NCI-H1694 (cell line): ENCODE results near the gene HOXD13.
A peak's percentile ranks its signal among the peaks of the same experiment; 100 is the strongest.

Experiments
- DNase-seq: peaks from one replicate; lab custom pipeline; 2025; lab: John Stamatoyannopoulos, UW

HOXD13 gene

DNA sequence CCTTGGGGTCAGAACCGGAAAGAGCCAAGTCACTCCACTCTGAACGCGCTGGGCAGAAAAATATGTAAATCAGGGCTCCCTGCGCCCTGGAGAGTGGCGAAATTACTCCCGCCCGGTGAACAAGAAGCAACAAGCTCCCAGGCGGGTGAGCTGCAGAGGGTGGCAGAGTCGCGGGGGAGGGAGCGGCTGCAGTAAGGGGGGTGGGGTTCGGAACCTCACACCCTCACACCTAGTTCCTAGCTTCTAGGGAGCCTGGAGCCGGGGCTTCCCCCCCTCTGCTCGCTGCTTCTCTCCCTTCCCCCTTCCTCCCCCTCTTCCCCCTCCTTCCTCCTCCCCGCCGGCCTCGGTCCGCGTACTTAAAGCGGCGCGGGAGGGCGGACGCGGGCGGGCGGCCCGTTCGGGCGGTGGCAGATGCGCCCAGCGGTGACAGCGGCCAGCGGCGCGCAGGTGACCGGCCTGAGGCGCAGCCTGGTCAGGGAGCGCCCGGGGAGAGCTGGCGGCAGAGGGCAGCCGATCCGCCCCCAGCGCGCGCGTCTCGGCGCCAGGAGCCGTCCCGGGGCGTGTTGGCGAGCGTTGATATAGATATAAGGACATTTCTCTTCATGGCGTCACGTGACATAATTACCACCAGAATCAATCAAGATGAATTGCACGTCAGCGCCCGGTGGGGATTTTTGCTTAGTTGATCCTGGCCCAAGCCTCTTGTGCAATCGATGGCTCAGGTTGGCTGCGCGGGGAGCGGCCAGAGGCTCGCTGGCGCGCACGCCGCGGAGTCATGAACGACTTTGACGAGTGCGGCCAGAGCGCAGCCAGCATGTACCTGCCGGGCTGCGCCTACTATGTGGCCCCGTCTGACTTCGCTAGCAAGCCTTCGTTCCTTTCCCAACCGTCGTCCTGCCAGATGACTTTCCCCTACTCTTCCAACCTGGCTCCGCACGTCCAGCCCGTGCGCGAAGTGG lies 14.3 kb downstream of the HOXD13 start, which contains the start of gene HOXD11:
Gene HOXD11, plus strand, starts transcription at position 700 of the 959 bp plus-strand sequence. Its CDS starts 76 bp downstream, at position 776.
- DNase-seq: peak; percentile 21

DNA sequence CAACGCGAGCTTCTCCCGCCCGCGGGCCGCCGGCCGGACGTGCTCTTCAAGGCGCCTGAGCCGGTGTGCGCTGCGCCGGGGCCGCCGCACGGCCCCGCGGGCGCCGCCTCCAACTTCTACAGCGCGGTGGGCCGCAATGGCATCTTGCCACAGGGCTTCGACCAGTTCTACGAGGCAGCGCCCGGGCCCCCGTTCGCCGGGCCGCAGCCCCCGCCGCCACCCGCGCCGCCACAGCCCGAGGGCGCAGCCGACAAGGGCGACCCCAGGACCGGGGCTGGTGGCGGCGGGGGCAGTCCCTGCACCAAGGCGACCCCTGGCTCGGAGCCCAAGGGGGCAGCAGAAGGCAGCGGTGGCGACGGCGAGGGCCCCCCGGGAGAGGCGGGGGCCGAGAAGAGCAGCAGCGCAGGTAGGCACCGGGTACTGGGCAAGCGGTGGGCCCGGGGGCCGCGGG lies 15.2 kb downstream of the HOXD13 start:
- DNase-seq: no peak

DNA sequence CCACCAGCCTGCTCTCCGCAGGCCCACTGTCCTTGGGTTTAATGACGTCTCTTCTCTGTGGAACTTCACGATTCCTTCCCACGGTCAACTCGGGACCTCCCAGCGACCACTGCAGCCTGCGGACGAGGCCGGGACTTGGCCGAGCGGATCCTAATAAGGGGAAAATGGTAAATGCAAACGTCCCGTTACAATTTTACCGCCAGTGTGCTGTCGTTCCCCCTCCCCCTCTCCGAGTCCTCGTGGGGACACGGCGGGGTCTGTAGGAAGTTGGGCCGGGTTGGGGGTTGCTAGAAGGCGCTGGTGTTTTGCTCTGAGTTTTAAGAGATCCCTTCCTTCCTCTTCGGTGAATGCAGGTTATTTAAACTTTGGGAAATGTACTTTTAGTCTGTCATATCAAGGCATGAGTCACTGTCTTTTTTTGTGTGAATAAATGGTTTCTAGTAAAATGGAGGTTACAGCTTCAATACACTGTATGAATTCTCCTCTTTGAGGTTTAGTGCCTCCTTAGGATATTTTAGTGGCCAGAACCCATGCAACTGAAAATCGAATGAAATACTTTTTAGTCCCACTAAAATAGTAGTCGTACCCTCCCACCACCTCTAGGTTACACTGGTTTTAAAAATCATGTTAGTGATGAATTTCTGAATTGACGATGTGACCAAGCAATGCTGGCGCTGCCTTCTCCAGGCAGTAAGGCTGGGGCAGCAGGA lies 16.8 kb downstream of the HOXD13 start:
- no peak for DNase-seq

DNA sequence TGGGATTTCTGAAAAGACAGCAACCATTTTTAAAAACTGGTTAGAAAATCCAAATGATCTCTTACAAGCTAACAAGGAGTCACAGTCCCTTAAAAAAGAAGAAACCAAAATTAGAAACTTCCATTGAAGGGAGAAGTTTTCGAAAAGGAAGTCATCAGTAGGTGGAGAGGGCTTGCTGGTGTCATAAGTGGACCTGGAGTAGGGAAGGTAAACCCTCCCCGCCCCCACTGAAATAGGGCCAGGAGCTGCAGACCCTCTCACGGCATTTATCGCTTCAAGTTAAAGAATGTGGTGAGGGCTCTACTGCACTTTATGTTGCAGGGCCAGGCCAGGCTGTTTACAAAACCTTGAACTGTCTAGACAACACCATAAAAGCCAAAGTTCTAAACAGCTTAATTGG lies 17.4 kb downstream of the HOXD13 start:
- DNase-seq: no peak

DNA sequence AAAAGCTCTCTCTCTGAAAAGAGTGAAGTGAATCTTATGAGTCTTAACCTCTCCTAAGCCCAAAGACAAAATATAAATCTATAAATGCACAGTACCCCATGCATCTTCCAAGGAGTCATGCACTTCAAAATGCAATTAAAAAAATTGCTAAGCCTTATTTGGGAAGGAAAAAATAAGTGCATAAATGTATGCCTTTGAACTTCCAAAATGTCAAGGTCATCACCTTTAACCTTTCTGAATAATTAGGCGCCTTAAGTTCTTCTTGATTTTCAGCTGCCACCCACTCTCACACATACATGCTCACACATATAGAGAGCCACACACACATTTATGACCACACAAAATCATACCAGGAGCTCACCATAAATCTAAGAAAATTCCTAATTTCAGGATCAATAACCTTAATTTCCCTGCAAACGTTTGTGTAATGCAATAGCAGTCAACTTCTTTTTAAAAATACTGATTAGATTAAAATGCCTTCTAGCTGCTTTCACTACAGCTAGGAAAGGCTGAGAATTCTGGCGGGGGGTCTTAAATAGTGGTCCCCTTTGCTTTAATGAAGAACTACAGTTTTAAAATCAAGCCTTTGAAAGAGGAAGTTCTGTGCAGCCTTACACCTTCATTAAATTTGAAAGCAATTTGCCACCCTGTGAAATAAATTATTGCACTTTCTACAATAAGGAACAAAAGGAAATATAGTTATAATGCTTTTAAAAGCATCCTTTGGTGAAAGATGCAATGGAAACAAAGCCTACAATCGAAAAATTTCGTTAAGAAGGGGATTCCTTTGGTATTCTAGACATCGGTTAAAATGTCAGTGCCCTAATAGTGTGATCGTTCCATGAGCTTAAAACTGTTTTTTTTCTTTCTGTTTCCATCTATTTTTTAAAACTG lies 18.1 kb downstream of the HOXD13 start:
- no peak for DNase-seq

DNA sequence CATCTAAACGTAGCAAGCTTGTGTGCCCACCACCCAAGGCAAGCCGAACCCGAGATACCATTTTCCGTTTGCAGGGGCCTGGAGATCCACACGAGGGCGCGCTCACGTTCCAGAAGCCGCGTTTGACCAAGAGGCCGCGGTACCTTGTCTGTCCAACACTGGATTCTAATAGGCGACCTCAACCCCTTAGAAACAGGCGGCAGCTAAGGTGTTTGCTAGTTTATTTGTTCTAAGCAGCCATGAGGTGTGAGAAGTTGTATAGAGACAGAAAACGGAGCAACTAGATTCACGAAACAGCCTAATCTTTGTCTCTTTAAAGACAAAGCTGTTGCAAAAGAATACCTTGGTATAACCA lies 18.8 kb downstream of the HOXD13 start:
- peak; percentile 27 for DNase-seq

DNA sequence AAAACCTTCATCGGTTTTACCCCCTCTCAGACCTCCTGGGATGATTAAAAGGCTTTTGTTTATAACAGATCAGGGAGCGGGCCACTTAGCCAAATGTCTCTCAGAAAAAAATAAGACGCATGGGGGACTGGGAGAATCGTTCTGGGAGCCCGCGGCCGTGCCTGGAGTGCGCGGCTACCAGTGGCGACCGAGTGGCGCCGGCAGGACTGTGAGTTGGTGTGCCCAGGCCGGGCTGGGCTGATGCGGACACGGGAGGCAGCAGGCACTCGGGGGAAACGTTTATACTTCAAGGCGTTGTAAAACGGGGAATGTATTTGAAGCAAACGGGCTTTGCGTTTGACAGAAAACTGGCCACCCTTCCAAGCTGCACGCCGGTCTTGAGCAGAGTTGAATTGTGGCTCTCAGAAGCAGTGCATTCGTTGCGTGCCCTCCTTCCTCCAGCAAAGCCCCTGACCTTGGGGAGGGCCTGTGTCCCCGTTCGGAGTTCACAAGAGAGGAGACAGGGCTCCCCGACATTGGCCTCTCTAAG lies 19.4 kb downstream of the HOXD13 start:
- no peak for DNase-seq

DNA sequence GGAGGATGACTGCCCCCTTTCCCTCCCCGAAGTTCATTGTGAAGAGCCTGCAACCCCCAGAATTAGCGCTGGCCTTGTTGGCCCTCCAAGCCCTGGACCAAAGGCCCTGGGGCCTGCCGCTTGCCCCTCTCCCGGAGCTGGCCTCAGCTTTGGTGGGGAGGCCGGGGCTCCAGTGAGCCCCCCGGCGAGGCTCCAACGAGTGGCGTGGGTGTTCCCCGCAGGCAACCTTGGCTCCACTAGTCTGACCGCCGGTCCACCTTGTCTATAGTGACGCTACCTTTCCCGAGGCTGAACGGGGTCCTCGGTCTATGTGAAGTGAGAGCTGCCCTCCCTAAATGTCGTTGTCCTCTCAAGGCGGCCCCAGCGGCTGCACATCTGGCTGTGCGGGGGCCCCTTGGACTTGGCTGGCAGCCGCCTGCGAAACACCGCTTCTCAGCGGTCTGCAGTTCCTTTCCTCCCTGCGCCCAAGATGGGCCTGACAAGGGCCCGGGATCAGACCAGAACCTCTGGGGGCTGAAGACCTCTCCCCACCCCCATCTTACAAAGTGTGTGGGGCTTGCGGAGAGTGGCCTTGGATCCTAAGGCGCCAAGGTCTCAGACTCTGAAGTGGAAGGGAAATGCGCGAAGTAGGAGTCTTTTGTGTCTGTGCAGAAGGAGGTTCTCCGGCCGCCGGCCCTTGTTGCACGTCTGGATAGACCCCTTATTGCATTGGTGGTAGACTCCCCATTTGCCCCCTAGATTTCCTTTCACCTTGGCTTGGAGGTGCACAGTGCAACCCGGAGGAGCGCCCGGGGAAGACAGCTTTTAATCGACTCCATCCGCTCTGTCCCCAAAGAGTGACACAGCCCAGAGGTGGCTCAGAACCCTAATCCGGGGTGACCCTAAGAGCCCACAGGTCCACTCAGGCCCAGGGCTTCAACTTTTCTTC lies 20.1 kb downstream of the HOXD13 start:
- no peak for DNase-seq

DNA sequence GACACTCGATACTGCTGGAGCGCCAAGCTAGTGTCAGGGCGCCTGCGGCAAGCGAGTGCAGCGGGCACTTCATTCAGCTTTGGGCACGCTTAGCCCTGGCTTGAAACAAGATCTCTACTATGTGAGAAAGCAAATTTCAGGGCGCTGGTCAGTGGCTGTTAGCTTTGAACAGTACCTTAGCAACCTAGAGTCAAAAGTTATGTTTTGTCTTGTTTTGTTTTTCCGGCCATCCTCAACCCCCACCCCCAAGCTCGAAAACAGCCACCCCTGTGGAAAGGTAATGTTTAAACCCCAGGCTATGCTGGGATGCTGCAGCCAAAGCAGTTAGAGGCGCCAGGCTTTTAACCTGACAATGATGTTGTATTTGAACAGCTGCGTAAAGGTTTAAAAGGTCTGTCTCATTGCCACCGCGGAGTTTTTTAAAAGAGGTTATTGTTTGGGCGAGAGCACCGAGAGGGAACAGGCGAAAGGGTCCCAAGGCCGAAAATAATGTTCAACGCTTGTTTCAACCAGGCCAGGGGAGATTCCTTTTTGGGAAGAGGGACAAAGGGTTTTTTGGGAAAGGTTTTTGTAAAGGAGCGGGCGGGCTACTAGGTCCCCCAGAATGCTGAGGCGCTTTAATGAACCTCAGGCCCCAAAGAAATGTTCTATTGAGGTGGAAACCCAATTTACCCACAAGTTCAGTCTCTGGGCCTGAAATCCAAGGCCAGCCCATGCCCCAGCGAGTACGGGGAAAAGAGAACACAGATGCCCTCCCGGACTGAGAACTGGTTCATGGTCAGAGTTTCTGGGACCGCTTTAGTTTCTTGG lies 21.8 kb downstream of the HOXD13 start:
- DNase-seq: no peak

DNA sequence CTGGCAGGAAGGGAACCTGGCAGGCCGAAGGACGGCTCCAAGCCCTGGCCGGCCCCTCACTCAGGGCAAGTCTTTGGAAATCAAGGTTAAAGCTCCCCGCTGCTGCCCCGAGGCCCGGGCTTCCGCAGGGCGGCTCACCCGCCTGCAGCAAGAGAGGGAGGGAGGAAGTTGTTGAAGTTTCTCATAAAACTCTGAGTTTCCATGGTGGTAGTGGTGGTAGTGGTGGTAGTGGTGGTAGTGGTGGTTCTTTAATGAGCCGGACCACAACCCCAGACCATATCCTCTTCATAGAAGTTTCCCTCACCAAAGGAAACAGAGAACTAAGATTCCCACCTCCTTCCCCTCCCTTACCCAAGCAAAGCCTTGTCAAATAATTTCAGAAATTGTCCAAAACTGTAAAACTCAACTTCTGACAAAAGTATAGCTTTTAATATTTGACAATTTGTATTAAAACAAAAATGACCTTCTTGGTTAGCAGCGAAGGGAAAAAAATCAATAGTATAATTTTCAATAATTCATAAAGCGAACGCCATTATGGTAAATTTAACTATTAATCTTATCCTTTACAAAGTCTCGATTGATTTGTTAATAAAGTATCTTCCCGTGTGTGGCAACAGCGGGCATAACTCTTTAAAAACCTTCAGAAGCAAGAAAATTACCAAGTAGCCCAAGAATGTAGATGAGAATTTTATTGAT lies 22.6 kb downstream of the HOXD13 start:
- no peak for DNase-seq

DNA sequence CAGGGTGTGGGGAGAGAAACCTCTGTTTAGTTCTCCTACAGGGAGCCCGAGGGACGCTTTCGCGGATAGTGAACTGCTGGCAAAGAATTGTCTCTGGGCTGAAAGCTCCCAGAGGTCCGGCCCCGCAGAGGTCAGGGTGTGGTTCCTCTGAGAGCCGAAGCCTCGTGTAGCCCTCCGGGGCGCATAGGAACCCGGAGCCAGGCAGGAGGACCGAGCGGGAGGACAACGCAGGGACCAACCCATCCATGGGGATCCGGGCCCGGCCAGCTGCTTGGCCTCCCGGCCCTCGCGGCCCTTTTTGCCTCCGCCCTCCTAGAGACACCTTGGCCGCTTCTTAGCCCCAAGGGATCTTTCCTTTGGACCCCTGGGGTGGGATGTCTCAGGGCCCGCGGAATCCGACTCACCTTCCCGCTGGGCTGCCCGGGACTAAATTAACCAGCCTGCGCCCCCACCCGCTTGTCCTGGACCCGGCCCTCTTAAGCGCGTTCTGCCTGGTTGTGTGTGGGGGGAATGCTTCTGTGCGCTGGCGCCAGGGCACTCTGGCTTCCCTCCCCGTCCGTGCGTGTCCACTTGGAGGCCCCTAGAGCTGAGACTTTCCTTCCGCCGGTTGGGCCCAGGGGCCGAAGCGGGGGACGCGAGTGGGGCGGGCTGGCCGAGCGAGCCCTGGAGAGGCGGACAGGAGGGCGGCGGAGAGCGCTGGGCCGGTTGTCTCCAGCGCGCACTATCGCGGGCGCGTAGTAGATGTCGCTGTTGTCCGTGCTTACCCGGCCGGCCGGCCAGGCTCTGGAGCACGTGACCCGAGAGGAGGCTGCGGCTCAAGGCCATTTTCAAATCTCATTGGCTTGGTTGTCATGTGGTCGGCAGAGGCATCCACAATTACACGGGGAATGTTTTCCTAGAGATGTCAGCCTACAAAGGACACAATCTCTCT lies 23.6 kb downstream of the HOXD13 start, which contains the start of gene HOXD10:
Gene HOXD10, plus strand, starts transcription at position 896 of the 931 bp plus-strand sequence. CDS start 56 bp downstream, outside the sequence.
- no peak for DNase-seq

DNA sequence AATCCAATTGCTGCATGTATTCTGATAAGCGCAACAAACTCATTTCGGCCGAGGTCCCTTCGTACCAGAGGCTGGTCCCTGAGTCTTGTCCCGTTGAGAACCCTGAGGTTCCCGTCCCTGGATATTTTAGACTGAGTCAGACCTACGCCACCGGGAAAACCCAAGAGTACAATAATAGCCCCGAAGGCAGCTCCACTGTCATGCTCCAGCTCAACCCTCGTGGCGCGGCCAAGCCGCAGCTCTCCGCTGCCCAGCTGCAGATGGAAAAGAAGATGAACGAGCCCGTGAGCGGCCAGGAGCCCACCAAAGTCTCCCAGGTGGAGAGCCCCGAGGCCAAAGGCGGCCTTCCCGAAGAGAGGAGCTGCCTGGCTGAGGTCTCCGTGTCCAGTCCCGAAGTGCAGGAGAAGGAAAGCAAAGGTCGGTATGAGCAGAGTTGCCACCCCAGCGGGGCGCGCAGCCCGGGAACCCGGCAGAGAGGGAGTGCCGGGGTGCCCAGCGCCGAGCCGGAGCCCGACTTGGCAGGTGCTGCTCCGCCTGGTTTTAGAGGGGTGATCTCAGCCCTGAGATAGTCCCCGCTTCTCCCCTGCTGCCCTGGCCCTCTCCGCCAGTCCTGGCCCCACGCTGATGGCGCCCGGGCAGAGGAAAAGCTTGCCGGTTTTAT lies 24.8 kb downstream of the HOXD13 start:
- no peak for DNase-seq

DNA sequence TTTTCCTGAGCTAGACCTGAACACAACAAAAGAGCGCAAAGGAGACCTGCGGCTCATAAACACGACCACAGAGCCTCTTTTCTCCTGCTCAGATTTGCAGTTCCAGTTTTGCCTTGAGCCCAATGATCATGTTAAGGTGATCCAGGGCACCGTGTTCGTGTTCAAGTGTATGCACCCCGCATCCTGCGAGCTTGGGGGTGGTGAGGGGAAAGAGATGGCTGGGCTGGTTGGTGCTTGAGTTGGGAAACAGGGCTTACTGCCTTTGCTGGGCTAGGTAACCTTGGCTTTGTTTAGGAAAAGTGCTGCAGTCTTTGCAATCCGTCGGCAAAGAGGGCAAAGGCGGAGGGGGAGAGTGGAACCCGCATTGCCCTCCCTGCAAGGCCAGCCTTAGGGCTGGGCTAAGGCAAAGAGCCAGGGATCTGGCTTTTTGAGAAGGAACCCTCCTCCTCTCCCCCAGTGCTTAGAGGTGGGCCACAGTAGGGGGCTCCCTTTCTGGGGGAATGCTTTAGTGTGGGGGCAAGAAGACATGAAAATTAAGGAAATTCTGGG lies 25.4 kb downstream of the HOXD13 start:
- no peak for DNase-seq

DNA sequence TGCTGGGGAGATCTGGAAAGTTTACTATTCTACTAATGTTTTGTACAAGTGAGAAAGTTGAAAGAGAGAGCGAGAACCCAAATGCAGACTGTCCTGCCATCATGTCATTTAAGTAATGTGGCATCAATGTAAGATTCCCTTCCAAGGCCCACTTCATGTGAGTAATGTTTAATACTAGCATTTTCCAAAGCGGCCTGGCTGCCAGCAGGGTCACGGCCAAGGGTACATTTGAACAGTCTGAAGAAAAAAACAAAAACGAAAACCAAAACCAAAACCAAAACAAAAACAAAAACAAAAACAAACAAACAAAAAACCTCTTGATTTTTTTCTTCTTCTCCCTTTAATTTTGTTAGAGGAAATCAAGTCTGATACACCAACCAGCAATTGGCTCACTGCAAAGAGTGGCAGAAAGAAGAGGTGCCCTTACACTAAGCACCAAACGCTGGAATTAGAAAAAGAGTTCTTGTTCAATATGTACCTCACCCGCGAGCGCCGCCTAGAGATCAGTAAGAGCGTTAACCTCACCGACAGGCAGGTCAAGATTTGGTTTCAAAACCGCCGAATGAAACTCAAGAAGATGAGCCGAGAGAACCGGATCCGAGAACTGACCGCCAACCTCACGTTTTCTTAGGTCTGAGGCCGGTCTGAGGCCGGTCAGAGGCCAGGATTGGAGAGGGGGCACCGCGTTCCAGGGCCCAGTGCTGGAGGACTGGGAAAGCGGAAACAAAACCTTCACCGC lies 26.2 kb downstream of the HOXD13 start:
- DNase-seq: no peak

DNA sequence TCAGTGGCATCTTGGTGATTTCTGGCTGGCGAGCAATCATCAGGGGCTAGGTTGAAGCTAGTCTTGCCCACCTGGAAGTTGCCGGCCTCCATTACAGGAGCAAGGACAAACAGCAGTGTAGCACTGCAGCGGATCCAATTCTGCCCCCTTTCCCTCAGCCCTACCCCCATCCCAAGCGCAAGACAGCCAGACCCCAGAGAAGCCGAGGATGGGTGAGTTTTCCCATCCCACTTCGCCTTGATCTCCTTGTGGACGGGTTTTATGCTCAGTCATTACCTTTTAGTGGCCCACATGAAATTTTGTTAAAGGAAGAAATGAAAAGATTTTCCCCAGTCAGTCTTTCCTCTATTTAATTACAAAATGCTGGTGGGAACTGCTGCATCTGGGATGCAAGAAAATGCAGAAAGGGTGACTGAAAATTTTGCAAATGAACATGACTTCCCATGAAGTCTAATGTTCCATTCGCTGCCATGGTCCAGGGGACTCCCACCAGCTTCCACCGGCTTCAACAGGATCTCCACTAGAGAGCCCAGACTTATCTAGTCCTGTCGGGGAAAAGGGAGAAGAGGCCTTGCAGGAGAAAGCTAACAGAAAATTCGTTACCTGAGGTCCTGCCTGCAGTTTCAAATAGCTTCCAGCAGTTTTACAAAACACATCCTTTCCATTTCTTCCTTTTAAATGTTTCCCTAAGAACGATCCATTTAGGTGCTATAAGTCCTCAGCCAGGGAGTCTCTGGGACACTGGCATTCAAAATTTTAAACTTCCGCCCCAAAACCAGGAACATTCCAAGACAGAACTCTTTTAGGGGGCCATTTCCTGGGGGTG lies 28.1 kb downstream of the HOXD13 start:
- no peak for DNase-seq
